ENCODE results near the gene CLTC. TPM values are rescaled to one million over a fixed set of nuclear protein-coding genes. Genes with fewer than 3 reads are reported as not detected.
A peak's percentile ranks its signal among the peaks of the same experiment; 100 is the strongest.

The CLTC gene
- total and polyA plus RNA-seq, 2 of the 4 experiments (the other 2 are of a cell fraction) = 181 to 641 TPM

GRCh38 chr17:59745040-59745439, 125.3 kb downstream of the CLTC start:
- H2AFZ ChIP-seq (replicated peaks; ENCODE audit: low read length, poor library complexity) = no peak overlapping the region
- no peak overlapping the region for H3K9ac ChIP-seq (ENCODE audit: low read depth, low read length)
- no peak overlapping the region for H3K27ac ChIP-seq (ENCODE audit: insufficient read depth, low read length)
- H3K4me1 ChIP-seq (ENCODE audit: control insufficient read depth, insufficient read depth, low read length) = no peaks in the 10 kb centered on the region
- intact Hi-C loops (cut with micrococcal nuclease) = loop anchor here (10.0 kb wide), 1 partner anchor 290 kb away; no protein-coding TSS in a partner anchor
- ATAC-seq (ENCODE audit: low read depth) = no peak
- no peak overlapping the region for H4K5ac ChIP-seq (ENCODE audit: low read depth, low read length)
- WGBS, 2 experiments (ENCODE audit: extremely low coverage in 2 of 2, insufficient read length in 1 of 2) = no CpG with 5 or more reads among the region's 2 CpGs
- TF ChIP-seq NFE2L2 (IDR thresholded peaks at IDR 0.05; ENCODE audit: low read depth, low read length) = no peak
- no peak for TF ChIP-seq MAFK (IDR thresholded peaks at IDR 0.05; ENCODE audit: low read depth, low read length)
- TF ChIP-seq, protein P1, sequence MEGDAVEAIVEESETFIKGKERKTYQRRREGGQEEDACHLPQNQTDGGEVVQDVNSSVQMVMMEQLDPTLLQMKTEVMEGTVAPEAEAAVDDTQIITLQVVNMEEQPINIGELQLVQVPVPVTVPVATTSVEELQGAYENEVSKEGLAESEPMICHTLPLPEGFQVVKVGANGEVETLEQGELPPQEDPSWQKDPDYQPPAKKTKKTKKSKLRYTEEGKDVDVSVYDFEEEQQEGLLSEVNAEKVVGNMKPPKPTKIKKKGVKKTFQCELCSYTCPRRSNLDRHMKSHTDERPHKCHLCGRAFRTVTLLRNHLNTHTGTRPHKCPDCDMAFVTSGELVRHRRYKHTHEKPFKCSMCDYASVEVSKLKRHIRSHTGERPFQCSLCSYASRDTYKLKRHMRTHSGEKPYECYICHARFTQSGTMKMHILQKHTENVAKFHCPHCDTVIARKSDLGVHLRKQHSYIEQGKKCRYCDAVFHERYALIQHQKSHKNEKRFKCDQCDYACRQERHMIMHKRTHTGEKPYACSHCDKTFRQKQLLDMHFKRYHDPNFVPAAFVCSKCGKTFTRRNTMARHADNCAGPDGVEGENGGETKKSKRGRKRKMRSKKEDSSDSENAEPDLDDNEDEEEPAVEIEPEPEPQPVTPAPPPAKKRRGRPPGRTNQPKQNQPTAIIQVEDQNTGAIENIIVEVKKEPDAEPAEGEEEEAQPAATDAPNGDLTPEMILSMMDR (conservative IDR thresholded peaks at IDR 0.05; ENCODE audit: low read depth, low read length) = no peak
- no peak for TF ChIP-seq CHD1 (IDR thresholded peaks at IDR 0.05; ENCODE audit: low read depth, low read length)
- no peak for TF ChIP-seq BHLHE40 (IDR thresholded peaks at IDR 0.05; ENCODE audit: low read depth, low read length)
- TF ChIP-seq CEBPB (IDR thresholded peaks at IDR 0.05; ENCODE audit: low read depth, low read length) = peak; percentile 74
- TF ChIP-seq MXI1 (IDR thresholded peaks at IDR 0.05; ENCODE audit: borderline replicate concordance, low read depth, low read length) = no peak
- H3K27me3 ChIP-seq (ENCODE audit: control insufficient read depth, insufficient read depth, low read length) = no peaks in the 10 kb centered on the region
- H2BK20ac ChIP-seq (ENCODE audit: low read depth, low read length) = no peak overlapping the region
- H3K14ac ChIP-seq (replicated peaks; ENCODE audit: low read depth, low read length) = no peak overlapping the region
- H2AK5ac ChIP-seq (ENCODE audit: low read depth, low read length) = no peak overlapping the region
- H3K18ac ChIP-seq (ENCODE audit: low read depth, low read length) = no peak overlapping the region
- no peak overlapping the region for H2AK9ac ChIP-seq (replicated peaks; ENCODE audit: low read depth, low read length, poor library complexity)
- peaks cover 0 to 21% of the 10 kb centered on the region in 2 experiments; a peak in 1 of 4 replicates for H3K79me1 ChIP-seq (ENCODE audit: low read depth in 1 of 2, low read length in 2 of 2)
- H4K91ac ChIP-seq (ENCODE audit: insufficient read depth, low read depth, low read length) = no peak overlapping the region
- in situ Hi-C loops (cut with MboI; ENCODE audit: low sequenced_read_pairs) = no loop called here
- H2BK5ac ChIP-seq (ENCODE audit: low read depth, low read length, poor library complexity, severe bottlenecking) = no peak overlapping the region
- H3K4me2 ChIP-seq (ENCODE audit: low read depth, low read length) = no peak overlapping the region
- no peak overlapping the region for H4K8ac ChIP-seq (ENCODE audit: low read depth in 2 of 2, low read length in 2 of 2)
- H2BK120ac ChIP-seq (ENCODE audit: low read depth, low read length) = no peak overlapping the region
- no peaks in the 10 kb centered on the region for H4K20me1 ChIP-seq (ENCODE audit: insufficient read depth, low read length)
- H3K4ac ChIP-seq (ENCODE audit: low read depth, low read length) = no peak overlapping the region
- H3K9me1 ChIP-seq (ENCODE audit: insufficient read depth, low read length) = no peaks in the 10 kb centered on the region
- H3K56ac ChIP-seq (ENCODE audit: extremely low read depth, insufficient read depth, low read length) = no peak overlapping the region
- H3K36me3 ChIP-seq (ENCODE audit: control insufficient read depth, insufficient read depth, low read length) = peaks cover 9% of the 10 kb centered on the region
- no TSS peak for BruUV-seq (replicated peaks)
- H3K9me3 ChIP-seq (ENCODE audit: control insufficient read depth, insufficient read depth, low read length) = no peaks in the 10 kb centered on the region; the same call in 1 of the 2 replicates
- ChIA-PET CTCF (interaction anchor here (0.6 to 1.5 kb wide), 3 partner anchors 9 to 169 kb away, joined by 3 to 5 read pairs (median 3); no protein-coding TSS in a partner anchor), POLR2A (ENCODE audit: unreplicated experiment) (interaction anchor here (0.6 kb wide), 1 partner anchor 114 kb away, joined by 8 read pairs; no protein-coding TSS in a partner anchor)
- no peak for DNase-seq
- dilution Hi-C loops (cut with HindIII; ENCODE audit: low sequenced_read_pairs, unreplicated experiment) = no loop called here
- H2BK15ac ChIP-seq (ENCODE audit: low read depth, low read length) = no peak overlapping the region
- no peak overlapping the region for H3K23ac ChIP-seq (ENCODE audit: low read depth, low read length)
- H3K4me3 ChIP-seq (ENCODE audit: insufficient read depth, low read depth, low read length) = no peak overlapping the region

Other genes with a start within 250 kb of the CLTC start
- 44.4 and 54.2 TPM in 2 replicates for gene DHX40, start 54.3 kb upstream of the CLTC start, total RNA-seq (2012; rRNA removed)
- 13.2 and 17.4 TPM in 2 replicates for gene DHX40, start 54.3 kb upstream of the CLTC start, polyA plus RNA-seq (2012; rRNA removed)
- gene PTRH2, start 87.5 kb downstream of the CLTC start, total RNA-seq (2012; rRNA removed) = 24.9 and 41.7 TPM in 2 replicates
- 45.7 and 49.7 TPM in 2 replicates for gene PTRH2, start 87.5 kb downstream of the CLTC start, polyA plus RNA-seq (2012; rRNA removed)
- 197 and 272 TPM in 2 replicates for gene VMP1, start 87.8 kb downstream of the CLTC start, total RNA-seq (2012; rRNA removed)
- 59.9 and 89.8 TPM in 2 replicates for gene VMP1, start 87.8 kb downstream of the CLTC start, polyA plus RNA-seq (2012; rRNA removed)